ENCODE measurements around the gene ABCA7.

- TF ChIP-seq CTCF (IDR thresholded peaks at IDR 0.05; ENCODE audit: insufficient read depth, low read length, poor library complexity, severe bottlenecking) (no peak), EZH2phosphoT487 (conservative IDR thresholded peaks at IDR 0.05; ENCODE audit: low read length) (no peak)
Observed at GRCh38 chr19:1091544-1092175, 51.8 kb downstream of the ABCA7 start.

Measured in SU-DHL-6 (cell line).